Caco-2 (cell line): Measurements from ENCODE around the gene NLRP8. TPM values are rescaled to one million over a fixed set of nuclear protein-coding genes. Genes with fewer than 3 reads are reported as not detected.

Experiments
- BruUV-seq: library from RNA; stranded (reverse); fragments of 400-500 nt; replicated peaks from 2 replicates; lab custom pipeline; 2021; lab: Mats Ljungman, UMichigan
- CTCF ChIA-PET: fragments of 300-600 bp; sonication (Branson Sonifier 250); formaldehyde crosslinking; loops from one replicate; lab custom pipeline; 2022; ENCODE audit warnings: antibody characterized with exemption; lab: Charles Lee
- POLR2A ChIA-PET: fragments of 300-600 bp; sonication (Branson Sonifier 250); formaldehyde crosslinking; loops from one replicate; lab custom pipeline; 2022; ENCODE audit warnings: antibody characterized with exemption; lab: Charles Lee
- DNase-seq, 2 experiments: peaks; one replicate each; pipeline versions ENCODE4 v3.0.0 to v3.0.0-alpha.2; 2020 to 2022
- H3K27me3 ChIP-seq: replicated peaks from 2 replicates; pipeline ENCODE4 v1.6.0; 2011; ENCODE audit warnings: low read length; ENCODE audit not compliant: control insufficient read depth, insufficient read depth
- H3K36me3 ChIP-seq: 2 replicates; pipeline ENCODE4 v1.5.1; 2011; ENCODE audit warnings: low read length; ENCODE audit not compliant: control insufficient read depth, insufficient read depth
- H3K4me1 ChIP-seq: fragments of 250-450 bp; sonication (Bioruptor Pico); 2 replicates; pipeline ENCODE4 v1.5.1; 2020; ENCODE audit warnings: mild to moderate bottlenecking
- H3K4me3 ChIP-seq: 2 replicates; pipeline ENCODE4 v1.5.1; 2011; ENCODE audit warnings: low read depth, mild to moderate bottlenecking, control low read depth, low read length
- H3K9me3 ChIP-seq: fragments of 250-450 bp; sonication (Bioruptor Pico); 2 replicates; pipeline ENCODE4 v1.5.1; 2020; ENCODE audit warnings: mild to moderate bottlenecking, moderate library complexity
- H3K27ac Mint-ChIP-seq: one replicate; pipeline ENCODE4 v1.8.0; 2022; ENCODE audit warnings: mixed read lengths; ENCODE audit not compliant: unreplicated experiment
- H3K27me3 Mint-ChIP-seq: one replicate; pipeline ENCODE4 v1.8.0; 2022; ENCODE audit warnings: mixed read lengths; ENCODE audit not compliant: insufficient read depth, unreplicated experiment
- H3K36me3 Mint-ChIP-seq: one replicate; pipeline ENCODE4 v1.8.0; 2022; ENCODE audit warnings: mild to moderate bottlenecking, mixed read lengths; ENCODE audit not compliant: insufficient read depth, unreplicated experiment
- H3K4me1 Mint-ChIP-seq: one replicate; pipeline ENCODE4 v1.8.0; 2022; ENCODE audit warnings: low read depth, mixed read lengths; ENCODE audit not compliant: unreplicated experiment
- H3K4me3 Mint-ChIP-seq: one replicate; pipeline ENCODE4 v1.8.0; 2022; ENCODE audit warnings: mild to moderate bottlenecking, moderate library complexity, mixed read lengths; ENCODE audit not compliant: unreplicated experiment
- H3K9me3 Mint-ChIP-seq: one replicate; pipeline ENCODE4 v1.8.0; 2022; ENCODE audit warnings: mixed read lengths; ENCODE audit not compliant: unreplicated experiment
- intact Hi-C: fragments of 100-400 bp; cut with micrococcal nuclease; formaldehyde crosslinking; loops from one replicate; pipeline ENCODE4 v1.10.0; 2022; ENCODE audit not compliant: unreplicated experiment
- total RNA-seq: library from RNA; stranded (reverse); gene quantifications from 2 replicates; pipeline ENCODE4 v1.2.3, GENCODE V29; 2022
- TF ChIP-seq, protein P1 (sequence below), 2 experiments: fragments of 200-600 bp in 1 of 2; IDR thresholded peaks; 1 replicate in 1 of 2; 2 replicates in 1 of 2; pipeline versions ENCODE4 v1.5.1 to v1.8.0; 2011 to 2022; ENCODE audit warnings: antibody characterized with exemption in 1 of 2, control low read depth in 1 of 2, inconsistent platforms in 1 of 2, low read depth in 1 of 2, low read length in 1 of 2, mild to moderate bottlenecking in 1 of 2, moderate library complexity in 1 of 2; ENCODE audit not compliant: insufficient read depth in 1 of 2, severe bottlenecking in 1 of 2, unreplicated experiment in 1 of 2

The NLRP8 gene
- total RNA-seq, 1 experiment from 2014 or later = not detected

DNA sequence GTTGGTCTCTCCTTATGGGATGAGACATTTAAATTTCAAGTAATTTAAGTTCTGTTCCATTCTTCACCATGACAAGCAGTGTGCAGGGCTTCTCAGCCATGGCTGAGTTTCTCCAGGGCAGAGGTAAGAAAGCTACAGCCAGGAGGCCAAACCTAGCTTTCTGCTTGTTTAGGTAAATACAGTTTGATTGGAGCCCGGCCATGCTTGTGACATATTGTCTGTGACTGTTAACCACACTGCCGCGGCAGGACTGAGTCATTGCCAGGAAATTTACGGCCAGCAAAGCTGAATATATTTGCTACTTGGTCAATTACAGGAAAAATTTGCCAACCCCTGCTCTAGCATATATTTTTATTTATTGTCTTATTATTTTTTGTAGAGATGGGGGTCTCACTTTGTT lies 10.7 kb downstream of the NLRP8 start:
- ChIA-PET POLR2A (no interaction called here), CTCF (no interaction called here)
- no peak overlapping the region for H3K4me3 Mint-ChIP-seq
- intact Hi-C loops = no loop called here
- no TSS peak for BruUV-seq
- Histone ChIP-seq H3K9me3 (no peaks in the 10 kb centered on the region), H3K27me3 (no peaks in the 10 kb centered on the region), H3K4me1 (peaks cover 6% of the 10 kb centered on the region; the same call in 1 of the 2 replicates), H3K36me3 (no peaks in the 10 kb centered on the region), H3K4me3 (no peak overlapping the region)
- no peaks in the 10 kb centered on the region for H3K9me3 Mint-ChIP-seq
- H3K27ac Mint-ChIP-seq = no peak overlapping the region
- H3K36me3 Mint-ChIP-seq = no peaks in the 10 kb centered on the region
- no peaks in the 10 kb centered on the region for H3K27me3 Mint-ChIP-seq
- H3K4me1 Mint-ChIP-seq = no peaks in the 10 kb centered on the region
- DNase-seq = no peak
- TF ChIP-seq, protein P1, sequence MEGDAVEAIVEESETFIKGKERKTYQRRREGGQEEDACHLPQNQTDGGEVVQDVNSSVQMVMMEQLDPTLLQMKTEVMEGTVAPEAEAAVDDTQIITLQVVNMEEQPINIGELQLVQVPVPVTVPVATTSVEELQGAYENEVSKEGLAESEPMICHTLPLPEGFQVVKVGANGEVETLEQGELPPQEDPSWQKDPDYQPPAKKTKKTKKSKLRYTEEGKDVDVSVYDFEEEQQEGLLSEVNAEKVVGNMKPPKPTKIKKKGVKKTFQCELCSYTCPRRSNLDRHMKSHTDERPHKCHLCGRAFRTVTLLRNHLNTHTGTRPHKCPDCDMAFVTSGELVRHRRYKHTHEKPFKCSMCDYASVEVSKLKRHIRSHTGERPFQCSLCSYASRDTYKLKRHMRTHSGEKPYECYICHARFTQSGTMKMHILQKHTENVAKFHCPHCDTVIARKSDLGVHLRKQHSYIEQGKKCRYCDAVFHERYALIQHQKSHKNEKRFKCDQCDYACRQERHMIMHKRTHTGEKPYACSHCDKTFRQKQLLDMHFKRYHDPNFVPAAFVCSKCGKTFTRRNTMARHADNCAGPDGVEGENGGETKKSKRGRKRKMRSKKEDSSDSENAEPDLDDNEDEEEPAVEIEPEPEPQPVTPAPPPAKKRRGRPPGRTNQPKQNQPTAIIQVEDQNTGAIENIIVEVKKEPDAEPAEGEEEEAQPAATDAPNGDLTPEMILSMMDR (IDR thresholded peaks at IDR 0.05; ENCODE audit: insufficient read depth in 1 of 2, low read depth in 1 of 2, low read length in 1 of 2, severe bottlenecking in 1 of 2, unreplicated experiment in 1 of 2) = no peak

DNA sequence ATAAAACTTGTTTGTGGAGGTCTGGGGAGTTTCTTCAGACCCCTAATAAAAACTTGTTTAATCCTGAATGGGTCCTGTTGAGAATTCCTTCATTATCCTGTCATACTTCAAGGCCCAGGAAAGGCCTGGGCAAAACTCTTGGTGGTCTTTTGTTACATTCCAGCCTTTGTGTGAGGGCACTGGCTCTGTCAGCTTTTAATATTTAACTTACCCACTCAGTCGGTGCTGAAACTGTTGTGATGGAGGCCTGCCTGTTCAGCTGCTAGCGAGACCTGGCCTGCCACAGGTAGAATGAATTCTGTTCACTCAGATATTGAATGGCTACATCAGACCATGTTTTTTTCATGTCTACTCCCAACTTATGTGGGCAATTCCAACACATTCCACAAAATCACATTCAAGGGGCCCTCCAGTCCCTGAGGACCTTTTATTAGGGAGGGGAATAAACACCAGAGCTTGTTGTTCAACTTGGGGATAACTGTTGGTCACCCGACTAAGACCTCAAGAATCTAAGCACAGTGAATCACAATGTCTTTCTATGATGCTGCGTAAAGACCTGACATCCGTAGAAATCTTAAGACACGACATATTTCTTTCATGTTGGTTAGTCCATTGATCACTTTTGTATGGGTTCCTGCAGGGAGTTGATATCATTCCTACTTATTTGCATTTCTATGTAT lies 12.5 kb downstream of the NLRP8 start:
- Histone ChIP-seq H3K27me3 (no peaks in the 10 kb centered on the region), H3K4me1 (peaks cover 6% of the 10 kb centered on the region; the same call in 1 of the 2 replicates), H3K36me3 (no peaks in the 10 kb centered on the region), H3K4me3 (no peak overlapping the region), H3K9me3 (no peaks in the 10 kb centered on the region)
- H3K36me3 Mint-ChIP-seq = no peaks in the 10 kb centered on the region
- ChIA-PET CTCF (no interaction called here), POLR2A (no interaction called here)
- H3K4me1 Mint-ChIP-seq = no peaks in the 10 kb centered on the region
- TF ChIP-seq, protein P1 (IDR thresholded peaks at IDR 0.05; ENCODE audit: insufficient read depth in 1 of 2, low read depth in 1 of 2, low read length in 1 of 2, severe bottlenecking in 1 of 2, unreplicated experiment in 1 of 2) = no peak
- no peak overlapping the region for H3K4me3 Mint-ChIP-seq
- intact Hi-C loops = no loop called here
- no peak for DNase-seq
- H3K27me3 Mint-ChIP-seq = no peaks in the 10 kb centered on the region
- H3K27ac Mint-ChIP-seq = no peak overlapping the region
- no peaks in the 10 kb centered on the region for H3K9me3 Mint-ChIP-seq
- BruUV-seq = no TSS peak

DNA sequence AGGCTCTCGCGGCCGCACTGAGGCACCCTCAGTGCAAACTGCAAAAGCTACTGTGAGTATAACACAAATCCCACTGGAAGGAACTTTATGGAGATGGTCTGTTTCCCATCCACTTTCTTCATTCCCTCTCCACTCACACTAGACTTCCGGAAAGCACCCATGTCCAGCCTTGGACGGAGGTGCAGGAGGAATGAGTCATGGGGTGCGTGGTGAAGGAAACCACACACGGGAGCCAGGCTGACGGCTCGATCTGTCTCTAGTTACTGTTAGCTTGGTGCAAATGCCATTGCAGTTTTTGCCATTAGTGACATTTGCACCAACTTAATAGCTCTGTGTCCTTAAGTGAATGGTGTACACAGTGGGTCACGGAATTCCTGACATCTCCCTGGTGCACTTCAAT lies 14.6 kb downstream of the NLRP8 start:
- no TSS peak for BruUV-seq
- Histone ChIP-seq H3K4me1 (no peaks in the 10 kb centered on the region), H3K36me3 (no peaks in the 10 kb centered on the region), H3K27me3 (no peaks in the 10 kb centered on the region), H3K4me3 (no peak overlapping the region), H3K9me3 (no peaks in the 10 kb centered on the region)
- no peak for DNase-seq
- CTCF ChIA-PET = no interaction called here
- Mint-ChIP-seq H3K4me1 (no peaks in the 10 kb centered on the region), H3K36me3 (no peaks in the 10 kb centered on the region), H3K9me3 (no peaks in the 10 kb centered on the region), H3K27ac (no peak overlapping the region), H3K4me3 (no peak overlapping the region), H3K27me3 (no peaks in the 10 kb centered on the region)
- POLR2A ChIA-PET = no interaction called here
- intact Hi-C loops = no loop called here
- TF ChIP-seq, protein P1 (IDR thresholded peaks at IDR 0.05; ENCODE audit: insufficient read depth in 1 of 2, low read depth in 1 of 2, low read length in 1 of 2, severe bottlenecking in 1 of 2, unreplicated experiment in 1 of 2) = no peak
